Stimulated activated CD4-positive, alpha-beta T cell treated with anti-CD3 and anti-CD28 coated beads, TNF-alpha, amount 100 ng/mL, for 4 hours (primary cell): ENCODE measurements around the gene TRIM46.

ENCODE experiments used
- DNase-seq, 3 experiments: peaks; one replicate each; pipeline ENCODE4 v3.0.0-alpha.2; 2020; ENCODE audit warnings: low read depth in 3 of 3

Gene TRIM46, protein sequence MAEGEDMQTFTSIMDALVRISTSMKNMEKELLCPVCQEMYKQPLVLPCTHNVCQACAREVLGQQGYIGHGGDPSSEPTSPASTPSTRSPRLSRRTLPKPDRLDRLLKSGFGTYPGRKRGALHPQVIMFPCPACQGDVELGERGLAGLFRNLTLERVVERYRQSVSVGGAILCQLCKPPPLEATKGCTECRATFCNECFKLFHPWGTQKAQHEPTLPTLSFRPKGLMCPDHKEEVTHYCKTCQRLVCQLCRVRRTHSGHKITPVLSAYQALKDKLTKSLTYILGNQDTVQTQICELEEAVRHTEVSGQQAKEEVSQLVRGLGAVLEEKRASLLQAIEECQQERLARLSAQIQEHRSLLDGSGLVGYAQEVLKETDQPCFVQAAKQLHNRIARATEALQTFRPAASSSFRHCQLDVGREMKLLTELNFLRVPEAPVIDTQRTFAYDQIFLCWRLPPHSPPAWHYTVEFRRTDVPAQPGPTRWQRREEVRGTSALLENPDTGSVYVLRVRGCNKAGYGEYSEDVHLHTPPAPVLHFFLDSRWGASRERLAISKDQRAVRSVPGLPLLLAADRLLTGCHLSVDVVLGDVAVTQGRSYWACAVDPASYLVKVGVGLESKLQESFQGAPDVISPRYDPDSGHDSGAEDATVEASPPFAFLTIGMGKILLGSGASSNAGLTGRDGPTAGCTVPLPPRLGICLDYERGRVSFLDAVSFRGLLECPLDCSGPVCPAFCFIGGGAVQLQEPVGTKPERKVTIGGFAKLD

DNA sequence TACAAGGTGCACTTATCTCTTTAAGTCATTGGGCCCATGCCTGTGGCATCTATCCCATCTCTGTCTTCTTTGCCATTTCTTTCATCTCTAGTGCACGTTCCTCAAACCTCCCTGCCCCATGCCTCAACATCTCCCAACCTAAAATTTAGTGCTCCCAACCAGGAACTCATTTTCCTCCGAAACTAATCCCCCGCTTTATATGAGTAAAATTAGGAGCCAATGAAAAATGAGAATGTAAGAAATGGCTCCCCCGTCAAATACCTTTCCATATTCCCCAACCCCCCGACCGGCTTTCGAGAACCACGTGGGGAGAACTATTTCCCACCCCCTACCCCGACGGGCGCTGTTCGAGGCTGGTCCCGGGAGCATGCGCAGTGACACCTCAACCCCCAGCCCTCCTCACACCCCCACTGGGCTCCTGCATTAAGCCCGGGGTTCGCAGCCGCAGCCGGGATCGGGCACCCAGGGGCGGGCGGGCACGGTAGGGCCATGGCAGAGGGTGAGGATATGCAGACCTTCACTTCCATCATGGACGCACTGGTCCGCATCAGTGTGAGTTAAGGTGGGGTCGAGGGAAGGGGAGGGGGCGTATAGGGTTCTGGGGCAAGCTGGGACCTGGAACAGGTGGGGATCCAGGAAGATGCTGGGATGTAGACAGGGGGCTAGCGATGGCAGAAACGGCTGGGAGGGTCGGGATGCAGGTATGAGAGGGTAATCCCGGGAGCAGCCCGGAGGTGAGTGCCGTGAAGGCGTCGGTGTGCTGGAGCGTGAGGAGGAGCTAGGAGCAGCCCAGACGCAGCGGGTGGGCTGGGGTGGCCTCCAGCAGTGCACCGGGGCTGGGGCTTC lies at the start of gene TRIM46:
TSS of gene TRIM46 (plus strand) at position 372 of the 846 bp plus-strand sequence. CDS start at position 490, 118 bp downstream.
- DNase-seq: peak; percentile 57 to 68 (median 58)

DNA sequence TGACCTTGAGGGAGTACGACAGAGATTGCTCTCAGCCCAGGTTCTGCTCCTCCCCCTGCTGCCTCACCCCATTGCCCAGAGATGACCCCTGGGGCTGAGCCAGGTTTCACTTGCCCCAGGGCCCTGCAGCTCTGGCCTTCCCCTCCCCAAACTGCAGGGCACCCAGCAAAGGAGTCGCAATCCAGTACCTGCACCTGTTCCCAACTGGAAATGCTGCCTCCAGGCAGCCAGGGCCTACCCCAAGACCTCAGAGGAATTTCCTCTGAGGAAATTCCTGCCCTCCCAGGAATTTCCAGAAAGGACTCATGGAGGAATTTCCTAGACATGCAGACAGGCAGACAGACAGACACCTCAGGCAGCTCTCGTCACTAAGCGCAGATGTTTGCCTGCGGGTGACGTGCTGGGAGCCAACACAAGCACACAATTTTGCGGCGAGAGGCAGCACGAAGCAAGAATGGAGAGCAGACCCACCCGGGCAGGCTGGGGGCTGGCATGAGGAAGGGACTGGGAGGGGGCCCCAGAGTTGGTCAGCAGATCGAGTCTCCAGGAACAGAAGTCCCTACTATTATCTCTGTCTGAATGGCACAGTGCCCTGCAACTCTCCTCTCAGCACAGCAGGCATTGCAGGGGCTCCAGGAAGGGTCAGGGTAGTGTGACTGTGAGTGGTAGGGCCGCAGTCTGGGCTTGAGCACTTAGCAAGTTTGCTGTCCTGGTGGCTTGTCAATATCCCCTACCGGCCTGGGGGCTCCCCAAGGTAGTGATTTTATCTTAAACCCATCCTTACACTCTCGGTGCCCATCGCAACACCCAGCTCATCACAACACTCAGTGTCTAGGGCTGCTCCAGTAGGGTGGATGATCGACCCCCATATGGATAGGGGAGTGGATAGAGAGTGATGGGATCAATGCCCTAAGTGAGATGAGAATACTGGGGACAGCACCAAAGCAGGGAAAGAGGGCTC lies 48.9 kb upstream of the TRIM46 start:
- no peak for DNase-seq

DNA sequence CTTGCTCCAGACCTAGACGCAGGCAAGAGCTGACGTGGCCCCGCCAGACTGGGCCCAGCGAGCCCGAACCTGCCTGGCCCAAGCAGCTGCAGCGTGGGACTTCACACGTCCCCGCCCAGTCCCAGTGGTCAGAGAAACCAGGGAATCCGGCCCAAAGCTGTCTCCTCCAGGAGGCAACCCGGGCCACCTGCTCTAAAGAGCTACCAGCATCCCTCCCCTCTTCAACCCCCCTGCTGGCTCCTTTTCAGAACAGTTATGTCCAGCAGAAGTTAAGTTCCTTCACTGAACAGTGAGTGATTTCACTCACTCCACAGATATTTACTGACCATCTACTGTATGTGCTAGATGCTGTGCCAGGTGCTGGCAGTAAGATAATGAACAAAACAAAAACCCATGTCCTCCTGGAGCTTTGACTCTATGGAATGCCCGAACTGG lies 48.1 kb upstream of the TRIM46 start:
- DNase-seq: no peak

- DNase-seq: no peak
Measured at GRCh38 chr1:155125946-155126555, 47.6 kb upstream of the TRIM46 start.

- DNase-seq: no peak
Measured at GRCh38 chr1:155126556-155127104, 47.0 kb upstream of the TRIM46 start.

GRCh38 chr1:155127105-155127966 lies 46.3 kb upstream of the TRIM46 start, which contains the start of gene EFNA1:
Gene EFNA1 (plus strand): TSS chr1:155127876. CDS start chr1:155127978, 102 bp downstream.
- peak in 2 of 3 experiments; percentile 17 to 22 for DNase-seq

- DNase-seq: no peak
Measured at GRCh38 chr1:155127967-155128754, 45.5 kb upstream of the TRIM46 start.

GRCh38 chr1:155128755-155129473 lies 44.7 kb upstream of the TRIM46 start:
- DNase-seq: no peak

- DNase-seq: no peak
Measured at GRCh38 chr1:155130272-155131006, 43.2 kb upstream of the TRIM46 start.

DNA sequence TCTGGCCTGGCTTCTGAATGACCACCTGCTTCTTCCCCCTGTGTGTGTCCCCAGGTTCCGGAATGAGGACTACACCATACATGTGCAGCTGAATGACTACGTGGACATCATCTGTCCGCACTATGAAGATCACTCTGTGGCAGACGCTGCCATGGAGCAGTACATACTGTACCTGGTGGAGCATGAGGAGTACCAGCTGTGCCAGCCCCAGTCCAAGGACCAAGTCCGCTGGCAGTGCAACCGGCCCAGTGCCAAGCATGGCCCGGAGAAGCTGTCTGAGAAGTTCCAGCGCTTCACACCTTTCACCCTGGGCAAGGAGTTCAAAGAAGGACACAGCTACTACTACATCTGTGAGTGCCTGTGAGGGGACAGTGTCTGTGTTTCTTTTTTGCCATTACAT lies 42.4 kb upstream of the TRIM46 start:
- DNase-seq: no peak

DNA sequence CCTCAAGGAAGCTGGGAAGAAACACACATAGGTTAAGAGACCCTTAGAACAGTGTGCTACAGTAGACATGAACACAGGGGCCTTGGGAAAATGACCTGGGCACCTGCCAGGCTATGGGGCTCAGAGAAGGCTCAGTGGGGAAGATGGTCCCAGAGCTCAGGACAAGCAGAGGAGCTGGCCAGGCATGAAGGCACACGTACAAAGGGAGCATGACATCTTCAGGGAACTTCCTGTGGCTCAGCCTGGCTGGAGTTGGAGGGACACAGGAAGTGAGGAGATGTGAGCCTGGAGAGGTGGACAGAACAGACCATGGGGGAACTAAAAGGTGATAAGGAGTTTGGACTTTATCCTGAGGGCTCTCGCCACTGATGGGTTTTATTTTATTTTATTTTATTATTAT lies 41.8 kb upstream of the TRIM46 start:
- no peak for DNase-seq

DNA sequence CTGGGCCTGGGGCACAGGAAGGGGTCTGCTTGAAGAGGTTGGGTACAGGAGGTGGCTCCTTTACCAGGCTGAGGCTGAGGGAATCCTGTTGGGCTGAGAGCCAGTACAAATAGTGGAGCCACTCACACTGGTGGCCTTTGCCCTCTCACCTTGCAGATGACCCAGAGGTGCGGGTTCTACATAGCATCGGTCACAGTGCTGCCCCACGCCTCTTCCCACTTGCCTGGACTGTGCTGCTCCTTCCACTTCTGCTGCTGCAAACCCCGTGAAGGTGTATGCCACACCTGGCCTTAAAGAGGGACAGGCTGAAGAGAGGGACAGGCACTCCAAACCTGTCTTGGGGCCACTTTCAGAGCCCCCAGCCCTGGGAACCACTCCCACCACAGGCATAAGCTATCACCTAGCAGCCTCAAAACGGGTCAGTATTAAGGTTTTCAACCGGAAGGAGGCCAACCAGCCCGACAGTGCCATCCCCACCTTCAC lies 39.8 kb upstream of the TRIM46 start:
- DNase-seq: no peak

GRCh38 chr1:155134322-155134721 lies 39.3 kb upstream of the TRIM46 start:
- no peak for DNase-seq

DNA sequence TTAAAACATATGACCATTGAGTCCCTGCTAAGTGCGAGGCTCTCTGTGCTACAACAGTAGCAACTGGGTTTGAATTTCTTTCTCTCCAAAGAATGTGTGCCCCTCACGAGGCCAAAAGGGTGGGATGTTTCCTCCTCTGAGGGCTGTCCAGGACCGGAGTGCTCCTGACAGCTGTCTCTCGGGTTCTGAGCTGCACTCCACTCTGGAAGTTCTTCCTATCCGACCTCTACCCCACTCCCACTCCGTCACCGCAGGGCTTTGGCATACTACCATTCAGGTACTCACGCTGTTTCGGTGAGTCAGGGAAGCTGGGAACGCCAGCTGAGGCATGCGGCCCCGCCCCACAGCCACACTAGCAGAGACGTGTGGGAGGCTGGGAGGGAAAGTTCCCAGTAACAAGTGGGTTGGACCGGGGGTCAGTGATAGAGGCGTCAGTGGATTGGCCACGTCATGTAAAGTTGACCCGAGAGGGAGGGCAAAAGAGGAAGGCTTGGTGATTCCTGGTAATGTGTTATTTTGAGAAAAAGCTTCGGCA lies 38.7 kb upstream of the TRIM46 start:
- DNase-seq: peak; percentile 54 to 66 (median 58)

GRCh38 chr1:155135415-155136028 lies 38.1 kb upstream of the TRIM46 start, which contains the start of gene SLC50A1:
Gene SLC50A1 (plus strand): TSS chr1:155135852. CDS start chr1:155135912, 60 bp downstream.
- DNase-seq: peak; percentile 81 to 86 (median 83)

DNA sequence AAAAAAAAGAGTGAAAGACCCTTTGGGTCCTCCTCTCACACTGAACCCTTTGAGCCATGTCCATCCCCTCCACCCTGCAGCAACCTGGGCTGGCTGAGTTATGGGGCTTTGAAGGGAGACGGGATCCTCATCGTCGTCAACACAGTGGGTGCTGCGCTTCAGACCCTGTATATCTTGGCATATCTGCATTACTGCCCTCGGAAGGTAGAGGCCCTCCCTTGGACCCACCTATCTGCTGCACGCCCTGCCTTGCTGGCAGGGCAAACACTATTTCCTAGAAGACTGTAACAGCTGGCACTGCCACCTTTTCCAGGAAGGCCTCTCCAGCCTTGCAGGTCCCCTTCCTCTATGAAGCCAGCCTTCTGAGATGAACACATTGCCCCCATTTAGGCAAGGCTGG lies 36.9 kb upstream of the TRIM46 start:
- no peak for DNase-seq
